GM21723 (cell line): ENCODE results near the gene MAPK14.
"Not testable (repeated sequence)": the region's sequence is repeated elsewhere in the genome, so short reads cannot be mapped to it uniquely, and the experiment has no call there.

Source experiments
- ATAC-seq: cut with Tn5 transposase; IDR thresholded peaks from one replicate; pipeline ENCODE4 v1.9.1; 2021; ENCODE audit warnings: mild to moderate bottlenecking, moderate library complexity; ENCODE audit not compliant: unreplicated experiment

Gene MAPK14

DNA sequence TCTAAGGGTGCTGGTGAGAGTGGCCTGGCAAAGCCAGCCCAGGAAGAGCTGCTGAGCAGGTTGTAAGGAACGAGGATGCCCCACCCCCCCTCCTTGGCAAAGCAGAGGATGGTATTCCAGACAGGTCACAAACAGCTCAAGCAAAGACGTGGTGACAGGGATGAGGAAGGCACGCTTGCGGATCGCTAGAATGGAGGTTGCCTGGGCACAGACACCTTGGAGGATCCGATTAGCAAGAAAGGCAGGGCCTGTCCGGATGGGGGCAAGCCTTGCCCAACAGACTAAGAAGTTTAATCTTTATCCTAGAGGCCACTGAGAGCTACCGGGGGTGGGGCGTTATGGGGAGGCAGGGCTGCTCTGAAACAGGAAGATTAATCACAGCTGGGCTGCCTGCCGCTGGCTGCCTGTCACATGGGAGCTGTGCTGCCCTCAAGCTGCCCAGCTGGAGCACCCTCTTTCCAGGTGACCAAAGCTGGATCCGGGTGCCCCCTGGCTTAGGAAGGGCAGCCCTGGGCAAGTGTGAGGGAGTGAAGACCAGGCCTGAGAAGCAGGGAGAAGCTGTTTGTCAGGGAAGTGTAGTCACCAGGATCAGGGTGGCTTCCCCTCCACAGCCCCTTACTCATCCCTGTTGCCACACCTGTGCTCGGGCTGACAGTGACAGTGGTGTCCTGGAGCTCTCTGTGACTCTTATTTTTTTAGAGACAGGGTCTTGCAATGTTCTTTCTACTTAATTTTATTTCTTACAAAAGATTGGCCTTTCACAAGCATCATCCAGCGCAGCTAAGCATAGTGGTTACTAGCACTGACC is 93.6 kb downstream of the MAPK14 start:
- peak; percentile 48 for ATAC-seq

DNA sequence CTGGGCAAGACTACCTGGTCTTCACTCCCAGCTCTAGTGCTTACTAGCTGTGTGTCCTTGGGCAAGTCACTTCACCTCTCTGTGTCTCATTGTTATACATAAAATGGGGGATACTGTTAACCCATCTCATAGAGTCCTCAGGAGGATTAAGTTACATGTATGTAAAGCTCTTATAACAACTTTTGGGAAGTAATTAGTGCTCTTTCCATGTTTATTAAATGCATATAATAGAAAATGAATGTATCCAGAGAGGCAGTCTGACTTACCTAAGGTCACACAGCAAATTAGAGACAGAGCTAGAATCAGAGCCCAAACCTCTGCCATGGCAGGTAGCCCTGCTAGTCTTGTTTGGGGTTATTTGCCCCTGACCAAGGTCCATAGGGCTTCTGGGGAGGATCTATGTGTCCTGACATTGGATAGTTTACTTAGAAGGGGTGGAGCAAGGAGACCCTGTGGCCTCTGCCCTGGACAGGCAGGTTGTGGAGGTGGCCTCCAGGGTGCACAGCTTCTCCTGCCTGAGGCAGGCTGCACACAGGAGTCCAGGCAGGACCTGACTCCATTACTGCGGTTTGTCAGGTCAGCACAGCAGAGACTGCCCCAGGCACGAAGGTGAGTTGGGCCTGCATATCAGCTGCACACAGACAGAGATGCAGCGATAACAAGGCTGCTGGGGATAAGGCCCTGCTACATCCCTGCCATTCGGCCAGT is 94.3 kb downstream of the MAPK14 start:
- ATAC-seq = no peak

DNA sequence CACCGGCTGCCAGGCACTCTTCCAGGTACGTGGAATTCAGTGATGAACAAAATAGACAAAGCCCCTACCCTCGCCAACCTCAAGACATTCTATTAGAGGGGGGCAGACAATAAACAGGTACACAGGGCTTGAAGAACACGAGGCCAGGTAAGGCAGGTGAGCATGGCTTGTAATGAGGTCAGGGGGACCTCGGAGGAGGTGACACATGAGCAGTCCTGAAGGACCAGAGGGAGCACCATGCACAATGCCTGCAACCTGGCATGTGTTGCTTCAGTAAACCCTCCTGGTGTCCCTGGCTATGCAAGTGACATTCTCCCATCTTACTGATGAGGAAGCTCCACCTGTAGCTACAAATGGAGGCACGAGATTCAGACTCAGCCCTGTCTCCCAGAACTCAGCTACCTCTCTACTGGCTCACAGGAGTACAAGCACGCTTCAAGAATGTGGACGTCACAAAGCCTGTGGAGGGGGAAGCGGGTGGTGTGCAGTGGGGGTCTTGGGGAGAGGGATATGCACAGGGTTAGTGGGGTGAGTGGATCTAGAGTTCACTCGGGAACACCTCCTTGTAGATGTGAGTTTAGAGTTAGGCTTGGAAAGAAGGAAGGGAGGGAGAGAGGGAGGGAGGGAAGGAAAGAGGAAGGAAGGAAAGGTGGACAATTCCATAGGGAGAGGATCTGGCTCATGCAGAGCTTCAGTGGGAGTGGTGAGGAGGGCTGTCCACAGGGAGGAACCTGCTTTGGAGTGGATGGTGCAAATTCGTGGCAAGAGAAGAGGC is 95.1 kb downstream of the MAPK14 start:
- no peak for ATAC-seq

- no peak for ATAC-seq
Measured at GRCh38 chr6:36123270-36124139, 95.9 kb downstream of the MAPK14 start.

DNA sequence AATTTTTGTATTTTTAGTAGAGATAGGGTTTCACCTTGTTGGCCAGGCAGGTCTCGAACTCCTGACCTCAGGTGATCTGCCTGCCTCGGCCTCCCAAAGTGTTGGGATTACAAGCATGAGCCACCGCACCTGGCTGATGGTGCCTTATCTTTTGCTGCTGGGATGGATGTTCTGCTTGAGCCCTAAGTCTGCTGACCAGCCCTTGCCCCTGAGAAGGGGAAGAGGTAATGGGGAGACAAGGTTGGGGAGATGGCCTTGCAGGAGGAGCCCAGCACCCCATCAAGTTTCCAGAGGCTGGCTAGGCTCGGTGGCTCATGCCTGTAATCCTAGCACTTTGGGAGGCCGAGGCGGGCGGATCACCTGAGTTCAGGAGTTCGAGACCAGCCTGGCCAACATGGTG is 96.7 kb downstream of the MAPK14 start:
- ATAC-seq = not testable (repeated sequence)

DNA sequence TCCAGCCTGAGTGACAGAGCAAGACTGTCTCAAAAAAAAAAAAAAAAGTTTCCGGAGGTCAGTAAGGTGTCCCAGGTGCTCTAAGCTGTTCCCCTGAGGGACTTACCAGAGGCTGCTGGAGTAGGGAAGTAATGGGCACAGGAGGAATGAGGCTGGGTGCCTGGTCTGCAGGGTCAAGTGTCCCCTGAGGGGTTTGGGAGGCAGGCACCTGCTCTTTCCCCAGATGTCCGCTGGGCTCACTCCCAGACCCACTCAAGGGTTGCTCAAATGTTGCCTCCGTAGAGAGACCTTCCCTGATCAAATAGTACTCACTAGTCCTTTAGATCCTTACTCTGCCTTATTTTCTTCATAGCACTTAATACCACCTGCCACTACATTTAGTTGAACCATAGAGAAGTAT is 97.3 kb downstream of the MAPK14 start:
- no peak for ATAC-seq

GRCh38 chr6:36125575-36125974 is 98.0 kb downstream of the MAPK14 start:
- ATAC-seq = no peak

- ATAC-seq = no peak
Measured at GRCh38 chr6:36126121-36126520, 98.5 kb downstream of the MAPK14 start.

- no peak for ATAC-seq
Measured at GRCh38 chr6:36126553-36127458, 99.2 kb downstream of the MAPK14 start.

GRCh38 chr6:36127462-36128016 is 99.9 kb downstream of the MAPK14 start:
- ATAC-seq = no peak

- no peak for ATAC-seq
Measured at GRCh38 chr6:36128073-36128472, 100.5 kb downstream of the MAPK14 start.

DNA sequence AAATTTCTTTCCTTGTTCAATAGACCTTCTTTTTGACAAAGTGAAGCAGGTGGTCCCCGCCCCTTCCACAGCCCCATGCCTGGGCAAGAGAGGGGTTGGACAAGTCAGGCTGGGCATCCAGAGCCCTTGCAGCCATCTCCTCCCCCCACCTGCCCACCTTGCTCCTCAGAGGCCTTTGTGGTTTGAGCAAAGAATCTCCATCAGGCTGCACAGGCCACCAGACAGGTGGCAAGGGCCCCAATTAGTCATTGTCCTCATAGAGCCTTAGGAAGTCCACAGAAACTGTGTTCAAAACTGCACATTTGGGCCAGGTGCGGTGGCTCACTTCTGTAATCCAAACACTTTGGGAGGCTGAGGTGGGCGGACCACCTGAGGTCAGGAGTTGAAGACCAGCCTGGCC is 101.2 kb downstream of the MAPK14 start:
- no peak for ATAC-seq

- not testable (repeated sequence) for ATAC-seq
Measured at GRCh38 chr6:36129334-36129733, 101.7 kb downstream of the MAPK14 start.

DNA sequence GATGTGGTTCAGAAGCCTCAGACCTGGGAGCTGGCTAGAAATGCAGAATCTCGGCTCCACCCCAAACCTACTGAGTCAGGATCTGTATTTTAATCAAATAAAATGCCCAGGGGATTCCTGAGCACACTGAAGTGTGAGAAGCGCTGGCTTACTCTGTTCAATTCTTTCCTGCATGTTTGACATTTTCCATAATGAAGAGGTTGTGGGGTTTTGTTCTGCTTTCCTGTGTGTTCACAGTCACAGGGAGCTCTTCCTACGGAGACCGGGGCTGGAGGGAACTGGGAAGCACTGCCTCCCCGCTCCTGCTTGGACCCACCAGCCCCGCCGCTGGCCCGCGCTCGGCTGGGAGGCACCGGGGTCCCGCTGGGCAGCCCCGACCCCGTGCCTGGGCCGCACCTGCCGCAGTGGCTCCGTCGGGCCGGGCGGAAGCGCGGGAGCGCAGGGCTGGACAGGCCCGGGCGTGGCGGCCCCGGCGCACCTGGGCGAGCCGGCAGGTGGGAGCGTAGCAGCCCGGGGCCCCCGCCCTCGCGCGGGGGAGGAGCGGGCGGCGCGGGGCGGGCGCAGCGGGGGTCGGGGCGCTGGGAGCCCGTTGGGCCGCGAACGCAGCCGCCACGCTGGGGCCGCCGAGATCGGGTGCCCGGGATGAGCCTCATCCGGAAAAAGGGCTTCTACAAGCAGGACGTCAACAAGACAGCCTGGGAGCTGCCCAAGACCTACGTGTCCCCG is 102.5 kb downstream of the MAPK14 start, which contains the start of gene MAPK13:
Gene MAPK13, plus strand, starts transcription at position 573 of the 726 bp plus-strand sequence. Its CDS starts 70 bp downstream, at position 643.
- no peak for ATAC-seq

- ATAC-seq = peak; percentile 25
Measured at GRCh38 chr6:36130667-36131510, 103.3 kb downstream of the MAPK14 start.

- peak; percentile 90 for ATAC-seq
Measured at GRCh38 chr6:36131511-36132245, 104.1 kb downstream of the MAPK14 start.
